NCI-H2107 (cell line): ENCODE results near the gene RAB22A.
"Not testable (repeated sequence)": the region's sequence is repeated elsewhere in the genome, so short reads cannot be mapped to it uniquely, and the experiment has no call there.

Experiments used
- DNase-seq: peaks from one replicate; lab custom pipeline; 2025; lab: John Stamatoyannopoulos, UW

Gene RAB22A

DNA sequence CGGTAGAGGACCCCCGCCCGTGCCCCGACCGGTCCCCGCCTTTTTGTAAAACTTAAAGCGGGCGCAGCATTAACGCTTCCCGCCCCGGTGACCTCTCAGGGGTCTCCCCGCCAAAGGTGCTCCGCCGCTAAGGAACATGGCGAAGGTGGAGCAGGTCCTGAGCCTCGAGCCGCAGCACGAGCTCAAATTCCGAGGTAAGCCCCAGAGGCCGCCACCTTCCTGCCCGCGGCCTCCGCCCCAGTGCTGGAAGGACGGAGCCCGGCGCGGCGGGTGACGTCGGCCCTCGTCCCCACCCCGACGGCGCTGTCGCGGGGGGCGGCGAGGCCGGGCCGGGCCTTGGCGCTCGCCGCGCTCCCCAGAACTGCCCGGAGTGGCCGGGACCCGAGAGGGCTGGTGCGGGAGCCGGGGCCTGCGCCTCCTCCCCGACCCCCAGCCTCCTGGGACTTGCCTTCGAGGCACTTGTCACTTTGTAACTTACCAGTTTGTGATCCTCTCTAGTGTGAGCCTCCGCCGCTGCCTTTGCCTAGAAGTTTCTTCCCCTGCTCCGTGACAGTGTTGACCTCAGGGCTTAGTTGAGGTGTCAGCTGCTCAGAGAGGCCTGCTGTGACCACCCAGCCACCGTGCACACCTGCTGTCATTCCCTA lies 79.9 kb downstream of the RAB22A start:
- no peak for DNase-seq

- DNase-seq = no peak
Measured at GRCh38 chr20:58389968-58390658, 80.6 kb downstream of the RAB22A start.

- DNase-seq = no peak
Measured at GRCh38 chr20:58390659-58391035, 81.1 kb downstream of the RAB22A start.

GRCh38 chr20:58392286-58392685 lies 82.8 kb downstream of the RAB22A start:
- no peak for DNase-seq

DNA sequence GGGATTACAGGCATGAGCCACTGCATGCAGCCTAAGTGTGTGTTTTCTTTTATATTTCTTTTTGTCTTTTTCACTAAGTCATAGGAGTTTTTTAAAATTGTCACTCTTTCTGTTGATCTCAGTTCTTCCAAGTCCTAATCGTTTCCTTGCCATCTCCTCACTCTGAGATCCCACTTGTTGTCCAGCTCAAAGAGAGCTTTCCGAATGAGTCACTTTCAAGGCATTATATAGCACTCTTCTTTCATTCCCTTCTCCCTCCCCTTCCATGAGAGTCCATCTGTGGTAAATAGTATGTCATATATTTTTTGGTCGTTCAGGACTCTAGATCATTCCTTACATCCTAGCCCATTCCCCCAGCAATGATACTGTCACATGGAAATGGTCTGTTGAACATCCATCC lies 83.8 kb downstream of the RAB22A start:
- no peak for DNase-seq

DNA sequence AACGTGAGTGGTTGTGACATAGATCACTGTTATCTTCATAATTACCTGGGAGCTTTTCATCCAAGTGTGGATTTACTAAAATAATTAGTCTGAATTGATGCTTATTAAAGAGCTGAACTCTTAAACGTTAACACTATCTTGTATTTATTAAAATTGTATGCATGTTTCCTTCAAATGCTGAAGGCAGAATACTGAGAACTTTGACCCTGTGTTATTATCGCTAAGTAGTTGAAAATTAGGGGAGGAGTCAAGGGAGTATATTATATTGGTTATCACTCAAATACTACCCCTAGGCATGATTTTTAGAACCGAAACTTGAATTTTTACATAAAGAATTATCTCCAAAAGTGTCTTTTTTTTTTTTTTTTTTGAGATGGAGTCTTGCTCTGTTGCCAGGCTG lies 85.3 kb downstream of the RAB22A start:
- DNase-seq = no peak

- DNase-seq = no peak
Measured at GRCh38 chr20:58395604-58396003, 86.1 kb downstream of the RAB22A start.

GRCh38 chr20:58397429-58397828 lies 87.9 kb downstream of the RAB22A start:
- no peak for DNase-seq

DNA sequence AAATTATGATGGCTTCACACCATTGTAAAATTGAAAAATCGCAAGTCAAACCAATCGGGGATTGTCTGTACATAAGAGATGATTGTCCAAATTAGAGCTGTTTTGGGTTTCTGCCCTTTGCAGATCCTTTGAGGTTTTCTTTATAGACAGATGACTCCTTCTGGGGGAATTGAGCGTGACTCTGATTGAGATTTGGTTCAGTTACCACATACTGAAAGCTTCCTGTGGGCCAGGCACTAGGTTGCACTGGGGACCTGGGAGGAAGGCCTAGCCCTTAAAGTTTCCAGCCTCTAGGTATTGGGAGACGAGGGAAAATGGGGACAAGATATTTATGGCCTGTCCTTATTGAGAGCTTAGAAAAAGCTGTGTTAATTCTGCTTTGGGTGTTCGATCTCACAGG lies 88.7 kb downstream of the RAB22A start:
- no peak for DNase-seq

GRCh38 chr20:58399926-58400325 lies 90.4 kb downstream of the RAB22A start:
- DNase-seq = no peak

DNA sequence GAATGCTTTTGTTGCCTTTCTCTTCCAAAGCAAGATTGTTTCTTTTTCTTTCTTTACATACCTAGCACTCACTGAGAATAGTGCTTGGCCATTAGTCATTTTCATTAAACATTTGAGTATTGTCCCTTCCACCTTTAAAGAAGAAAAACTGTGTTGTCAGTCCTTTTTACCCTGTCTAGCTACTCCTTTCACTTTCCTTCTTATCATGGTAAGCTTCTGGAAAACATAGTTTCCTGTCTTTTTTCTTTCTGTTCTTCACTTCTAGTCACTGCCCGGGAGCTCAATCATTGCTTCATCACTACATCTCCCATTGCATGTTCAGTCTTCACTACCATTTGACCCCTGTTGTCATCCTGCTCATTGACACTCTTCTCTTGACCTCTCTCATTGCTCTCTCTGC lies 91.6 kb downstream of the RAB22A start:
- DNase-seq = no peak

GRCh38 chr20:58402305-58402704 lies 92.8 kb downstream of the RAB22A start:
- DNase-seq = no peak

DNA sequence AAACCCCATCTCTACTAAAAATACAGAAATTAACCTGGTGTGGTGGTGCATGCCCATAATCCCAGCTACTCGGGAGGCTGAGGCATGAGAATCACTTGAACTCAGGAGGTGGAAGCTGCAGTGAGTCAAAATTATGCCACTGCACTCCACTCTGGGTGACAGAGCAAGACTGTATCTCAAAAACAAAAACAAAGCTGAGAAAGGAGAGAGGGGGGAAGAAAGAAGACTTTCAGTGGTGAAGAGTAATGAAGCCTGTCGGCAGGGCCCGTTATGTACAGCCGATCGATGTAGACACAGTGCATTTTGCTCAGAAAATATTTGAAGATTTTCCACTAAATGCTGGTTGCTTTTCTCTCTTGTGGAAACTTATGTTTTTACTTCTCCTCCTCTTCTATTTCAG lies 93.3 kb downstream of the RAB22A start:
- no peak for DNase-seq

DNA sequence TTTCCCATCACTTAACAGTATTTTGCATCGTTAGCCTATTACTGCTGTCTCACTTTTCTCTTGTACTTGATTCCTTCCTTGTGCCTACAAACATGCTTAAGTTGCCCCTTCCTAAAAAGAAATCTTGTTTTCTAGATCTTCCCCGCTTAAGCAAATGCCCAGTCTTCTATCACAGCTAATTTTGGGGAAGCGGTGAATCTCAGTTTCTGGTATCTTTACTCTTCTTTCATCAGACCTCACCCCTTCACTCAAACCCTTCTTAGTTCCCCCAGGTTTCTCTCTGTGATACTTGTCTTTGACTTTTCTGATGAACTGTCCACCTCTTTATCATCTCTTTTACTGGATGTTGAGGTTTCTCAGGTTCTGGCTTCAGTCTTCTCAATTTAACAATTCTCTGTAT lies 93.8 kb downstream of the RAB22A start:
- DNase-seq = no peak

DNA sequence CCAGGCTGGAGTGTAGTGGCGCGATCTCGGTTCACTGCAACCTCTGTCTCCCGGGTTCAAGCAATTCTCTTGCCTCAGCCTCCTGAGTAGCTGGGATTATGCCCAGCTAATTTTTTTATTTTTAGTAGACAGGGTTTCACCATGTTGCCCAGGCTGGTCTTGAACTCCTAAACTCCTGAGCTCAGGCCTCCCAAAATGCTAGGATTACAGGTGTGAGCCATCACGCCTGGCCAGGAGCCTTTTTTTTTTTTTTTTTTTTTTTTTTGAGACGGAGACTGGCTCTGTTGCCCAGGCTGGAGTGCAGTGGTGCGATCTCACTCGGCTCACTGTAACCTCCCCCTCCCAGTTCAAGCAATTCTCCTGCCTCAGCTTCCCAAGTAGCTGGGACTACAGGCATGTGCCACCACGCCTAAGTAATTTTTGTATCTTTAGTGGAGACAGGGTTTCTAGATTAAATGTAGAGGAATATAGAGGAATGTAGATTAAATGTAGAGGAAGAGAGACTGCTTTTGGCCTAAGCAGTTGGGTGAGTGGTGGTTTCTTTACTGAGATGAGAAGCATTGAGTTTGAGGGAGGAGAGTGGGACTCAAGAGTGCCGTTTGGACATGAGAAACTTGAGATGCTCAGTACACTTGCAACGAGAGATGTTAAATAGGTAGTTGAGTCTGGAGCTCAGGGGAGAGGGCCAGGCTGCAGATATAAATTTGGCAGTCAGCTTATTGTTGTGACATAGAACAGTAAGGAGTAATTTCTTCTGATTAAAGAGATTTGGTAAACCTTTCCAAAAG lies 96.2 kb downstream of the RAB22A start:
- DNase-seq = no peak

DNA sequence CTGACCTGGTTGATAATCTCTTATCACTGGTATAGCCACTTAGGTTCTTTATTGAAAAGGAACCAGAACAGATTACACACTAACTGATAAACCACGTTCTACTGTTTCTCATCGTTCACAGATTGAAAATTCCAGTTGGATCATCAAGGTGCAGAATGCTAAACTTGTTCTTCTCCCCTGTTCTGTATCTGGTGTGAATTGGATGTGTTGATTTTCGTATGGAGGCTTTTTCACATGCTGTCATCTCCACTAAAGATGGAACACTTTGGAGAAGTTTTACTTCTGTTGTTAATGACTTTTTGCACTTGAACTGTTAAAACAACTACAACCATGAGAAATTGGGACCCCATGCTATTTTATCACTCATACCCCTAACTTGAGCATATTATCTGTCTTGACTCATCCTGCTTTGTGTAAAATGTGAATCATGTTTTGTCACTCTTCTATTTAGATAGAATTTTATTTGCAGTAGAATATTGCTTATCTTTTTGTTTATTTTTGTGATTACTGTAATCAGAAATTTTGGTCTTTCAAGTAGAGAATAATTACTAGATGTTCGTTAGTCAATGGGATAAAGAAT lies 97.0 kb downstream of the RAB22A start:
- no peak for DNase-seq

- DNase-seq = no peak
Measured at GRCh38 chr20:58407201-58407873, 97.8 kb downstream of the RAB22A start.

- no peak for DNase-seq
Measured at GRCh38 chr20:58407966-58408557, 98.5 kb downstream of the RAB22A start.

GRCh38 chr20:58408603-58409246 lies 99.2 kb downstream of the RAB22A start:
- no peak for DNase-seq

- not testable (repeated sequence) for DNase-seq
Measured at GRCh38 chr20:58414216-58414615, 104.7 kb downstream of the RAB22A start.

- DNase-seq = not testable (repeated sequence)
Measured at GRCh38 chr20:58414786-58415185, 105.3 kb downstream of the RAB22A start.
